Liver (tissue), 9 donors: ENCODE results near the gene ARHGEF28. TPM values are rescaled to one million over a fixed set of nuclear protein-coding genes. Genes with fewer than 3 reads are reported as not detected.

Experiments
- DNase-seq: peaks from one replicate; pipeline ENCODE4 v3.0.0-alpha.2; 2017; ENCODE audit warnings: low spot score
- H3K27ac ChIP-seq, 2 donors: one replicate each; pipeline ENCODE4 v1.7.0; 2013; ENCODE audit warnings: inconsistent platforms in 2 of 2, low read length in 2 of 2, control low read depth in 1 of 2, low read depth in 1 of 2, mild to moderate bottlenecking in 1 of 2
- H3K27me3 ChIP-seq, 4 donors: one replicate each; pipeline versions ENCODE4 v1.6.1 to v1.7.0; 2013; ENCODE audit warnings: low read length in 3 of 4, inconsistent platforms in 1 of 4, mild to moderate bottlenecking in 1 of 4, moderate library complexity in 1 of 4; ENCODE audit not compliant: control insufficient read depth in 4 of 4, insufficient read depth in 4 of 4
- H3K36me3 ChIP-seq, 4 donors: one replicate each; pipeline versions ENCODE4 v1.6.1 to v1.7.0; 2013; ENCODE audit warnings: low read length in 3 of 4, mild to moderate bottlenecking in 3 of 4, low read depth in 1 of 4, moderate library complexity in 1 of 4; ENCODE audit not compliant: control insufficient read depth in 4 of 4, insufficient read depth in 3 of 4
- H3K4me1 ChIP-seq, 4 donors: one replicate each; pipeline versions ENCODE4 v1.6.1 to v1.7.0; 2013; ENCODE audit warnings: low read length in 3 of 4, mild to moderate bottlenecking in 3 of 4, moderate library complexity in 1 of 4; ENCODE audit not compliant: control insufficient read depth in 4 of 4, insufficient read depth in 4 of 4
- H3K4me3 ChIP-seq, 3 donors: one replicate each; pipeline versions ENCODE4 v1.6.1 to v1.7.0; 2013; ENCODE audit warnings: low read length in 3 of 3, control low read depth in 1 of 3, low read depth in 1 of 3, mild to moderate bottlenecking in 1 of 3
- H3K9ac ChIP-seq, 2 donors: one replicate each; pipeline ENCODE4 v1.7.0; 2013; ENCODE audit warnings: low read length in 2 of 2, mild to moderate bottlenecking in 2 of 2, moderate library complexity in 2 of 2, control low read depth in 1 of 2, low read depth in 1 of 2
- H3K9me3 ChIP-seq, 4 donors: one replicate each; pipeline versions ENCODE4 v1.6.1 to v1.7.0; 2013; ENCODE audit warnings: low read length in 3 of 4; ENCODE audit not compliant: control insufficient read depth in 4 of 4
- ATF3 ChIP-seq: IDR thresholded peaks from 2 replicates; pipeline ENCODE4 v1.6.1; 2016; ENCODE audit warnings: antibody characterized with exemption
- EGR1 ChIP-seq, 2 donors: IDR thresholded peaks; 2 replicates each; pipeline ENCODE4 v1.6.1; 2016 to 2018; ENCODE audit warnings: antibody characterized with exemption in 2 of 2, low read depth in 2 of 2
- FOXA1 ChIP-seq: IDR thresholded peaks from 2 replicates; pipeline ENCODE4 v1.6.1; 2016; ENCODE audit warnings: antibody characterized with exemption
- FOXA2 ChIP-seq: IDR thresholded peaks from 2 replicates; pipeline ENCODE4 v1.6.1; 2016; ENCODE audit warnings: antibody characterized with exemption
- GABPA ChIP-seq, 2 donors: IDR thresholded peaks in 1 of 2; conservative IDR thresholded peaks in 1 of 2; 2 replicates each; pipeline ENCODE4 v1.6.1; 2016; ENCODE audit warnings: antibody characterized with exemption in 2 of 2, mild to moderate bottlenecking in 1 of 2, moderate library complexity in 1 of 2
- HNF4A ChIP-seq, 2 donors: conservative IDR thresholded peaks; 2 replicates each; pipeline ENCODE4 v1.6.1; 2016; ENCODE audit warnings: antibody characterized with exemption in 2 of 2, mild to moderate bottlenecking in 2 of 2
- HNF4G ChIP-seq: IDR thresholded peaks from 2 replicates; pipeline ENCODE4 v1.6.1; 2016; ENCODE audit warnings: antibody characterized with exemption
- JUND ChIP-seq, 2 donors: IDR thresholded peaks; 2 replicates each; pipeline ENCODE4 v1.6.1; 2016; ENCODE audit warnings: antibody characterized with exemption in 2 of 2
- MAX ChIP-seq: IDR thresholded peaks from 2 replicates; pipeline ENCODE4 v1.6.1; 2016; ENCODE audit warnings: antibody characterized with exemption
- RAD21 ChIP-seq, 2 donors: IDR thresholded peaks; 2 replicates each; pipeline ENCODE4 v1.6.1; 2016; ENCODE audit warnings: antibody characterized with exemption in 2 of 2, mild to moderate bottlenecking in 2 of 2
- REST ChIP-seq: IDR thresholded peaks from 2 replicates; pipeline ENCODE4 v1.6.1; 2016; ENCODE audit warnings: antibody characterized with exemption, mild to moderate bottlenecking
- RXRA ChIP-seq, 2 donors: IDR thresholded peaks; 2 replicates each; pipeline ENCODE4 v1.6.1; 2017 to 2018; ENCODE audit warnings: antibody characterized with exemption in 2 of 2, mild to moderate bottlenecking in 1 of 2
- SP1 ChIP-seq: IDR thresholded peaks from 2 replicates; pipeline ENCODE4 v1.6.1; 2018; ENCODE audit warnings: antibody characterized with exemption, mild to moderate bottlenecking
- TAF1 ChIP-seq: conservative IDR thresholded peaks from 2 replicates; pipeline ENCODE4 v1.6.1; 2016; ENCODE audit warnings: antibody characterized with exemption, mild to moderate bottlenecking
- YY1 ChIP-seq: IDR thresholded peaks from 2 replicates; pipeline ENCODE4 v1.6.1; 2016; ENCODE audit warnings: antibody characterized with exemption, mild to moderate bottlenecking
- WGBS: extraction: QIAGEN DNeasy Blood & Tissue Kit; methylation state at CpG from one replicate; pipeline ENCODE4 v1.1.7; 2013; 5-methylcytosine and 5-hydroxymethylcytosine counted together
- polyA plus RNA-seq, 2 donors: library from polyadenylated mRNA; stranded (reverse) in 1 of 2; unstranded in 1 of 2; fragments of 200-250 nt in 1 of 2; fragments of >200 nt in 1 of 2; fragmentation: Nextera tagmentation in 1 of 2; extraction: Ambion mirVana in 1 of 2; gene quantifications; one replicate each; pipeline versions ENCODE4 v1.2.1 to v1.2.3, GENCODE V29; 2013 to 2015
- total RNA-seq, 2 donors: library from RNA; depleted of rRNA; stranded (reverse); fragments of >200 nt; gene quantifications; one replicate each; pipeline ENCODE4 v1.2.3, GENCODE V29; 2014
- TF ChIP-seq, protein P1 (sequence below): fragments of 150-350 bp; IDR thresholded peaks from 2 replicates; pipeline ENCODE4 v1.5.1; 2017; ENCODE audit warnings: improper control_type of control experiment, low read depth, low read length; ENCODE audit not compliant: missing input control
- TF ChIP-seq, protein P2 (sequence below): IDR thresholded peaks from 2 replicates; pipeline ENCODE4 v1.6.1; 2016; ENCODE audit warnings: antibody characterized with exemption
- donor health status: healthy.
- donor health status: healthy.
- donor health status: healthy.
- donor health status: healthy.
- donor health status: healthy.

The ARHGEF28 gene
- total and polyA plus RNA-seq, 4 donors = 1.6 to 13.9 (median 3.6) TPM

DNA sequence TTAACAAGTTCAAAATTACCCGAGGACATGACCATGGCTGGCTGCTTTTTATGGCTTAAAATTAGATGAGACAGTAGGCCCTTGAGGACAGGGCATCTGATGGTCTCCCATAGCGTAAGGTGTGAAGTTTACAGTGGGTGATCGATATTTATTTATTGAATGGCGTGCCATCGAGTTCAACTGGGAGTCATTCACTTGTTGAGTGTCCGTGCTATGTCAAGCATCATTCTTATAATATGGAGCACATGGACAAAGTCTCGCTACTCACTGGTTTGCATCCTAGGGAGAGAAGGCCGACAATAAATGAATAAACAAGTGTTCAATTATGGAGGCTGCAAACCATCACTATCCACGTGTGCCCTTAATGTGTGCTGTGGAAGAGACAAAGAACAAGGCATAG, 277.2 kb downstream of the ARHGEF28 start:
- Histone ChIP-seq H3K4me1 (peaks cover 0 to 25% (median 20%) of the 10 kb centered on the region in 4 donors), H3K36me3 (peaks cover 0 to 3% (median 0%) of the 10 kb centered on the region in 4 donors), H3K9ac (no peak overlapping the region), H3K4me3 (no peak overlapping the region), H3K27me3 (no peaks in the 10 kb centered on the region), H3K9me3 (no peaks in the 10 kb centered on the region), H3K27ac (no peak overlapping the region)
- no peak for DNase-seq
- TF ChIP-seq TAF1 = no peak
- 96% methylated on average over 9 of the region's 9 CpGs for WGBS

GRCh38 chr5:73906277-73906676, 280.3 kb downstream of the ARHGEF28 start:
- 96% methylated on average over 3 of the region's 3 CpGs for WGBS
- no peaks in the 10 kb centered on the region for H3K27me3 ChIP-seq
- no peak overlapping the region for H3K4me3 ChIP-seq
- DNase-seq = no peak
- no peak for TF ChIP-seq ATF3
- TF ChIP-seq MAX = no peak
- no peak for TF ChIP-seq YY1
- TF ChIP-seq HNF4G = no peak
- TF ChIP-seq FOXA2 = no peak
- no peak for TF ChIP-seq RXRA (IDR thresholded peaks at IDR 0.05)
- no peak for TF ChIP-seq FOXA1
- TF ChIP-seq SP1 = no peak
- TF ChIP-seq TAF1 = no peak
- TF ChIP-seq EGR1 (IDR thresholded peaks at IDR 0.05; ENCODE audit: low read depth in 2 of 2) = no peak
- TF ChIP-seq RAD21 (IDR thresholded peaks at IDR 0.05) = no peak
- TF ChIP-seq, protein P1, sequence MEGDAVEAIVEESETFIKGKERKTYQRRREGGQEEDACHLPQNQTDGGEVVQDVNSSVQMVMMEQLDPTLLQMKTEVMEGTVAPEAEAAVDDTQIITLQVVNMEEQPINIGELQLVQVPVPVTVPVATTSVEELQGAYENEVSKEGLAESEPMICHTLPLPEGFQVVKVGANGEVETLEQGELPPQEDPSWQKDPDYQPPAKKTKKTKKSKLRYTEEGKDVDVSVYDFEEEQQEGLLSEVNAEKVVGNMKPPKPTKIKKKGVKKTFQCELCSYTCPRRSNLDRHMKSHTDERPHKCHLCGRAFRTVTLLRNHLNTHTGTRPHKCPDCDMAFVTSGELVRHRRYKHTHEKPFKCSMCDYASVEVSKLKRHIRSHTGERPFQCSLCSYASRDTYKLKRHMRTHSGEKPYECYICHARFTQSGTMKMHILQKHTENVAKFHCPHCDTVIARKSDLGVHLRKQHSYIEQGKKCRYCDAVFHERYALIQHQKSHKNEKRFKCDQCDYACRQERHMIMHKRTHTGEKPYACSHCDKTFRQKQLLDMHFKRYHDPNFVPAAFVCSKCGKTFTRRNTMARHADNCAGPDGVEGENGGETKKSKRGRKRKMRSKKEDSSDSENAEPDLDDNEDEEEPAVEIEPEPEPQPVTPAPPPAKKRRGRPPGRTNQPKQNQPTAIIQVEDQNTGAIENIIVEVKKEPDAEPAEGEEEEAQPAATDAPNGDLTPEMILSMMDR = no peak
- TF ChIP-seq JUND (IDR thresholded peaks at IDR 0.05) = no peak
- TF ChIP-seq, protein P2, sequence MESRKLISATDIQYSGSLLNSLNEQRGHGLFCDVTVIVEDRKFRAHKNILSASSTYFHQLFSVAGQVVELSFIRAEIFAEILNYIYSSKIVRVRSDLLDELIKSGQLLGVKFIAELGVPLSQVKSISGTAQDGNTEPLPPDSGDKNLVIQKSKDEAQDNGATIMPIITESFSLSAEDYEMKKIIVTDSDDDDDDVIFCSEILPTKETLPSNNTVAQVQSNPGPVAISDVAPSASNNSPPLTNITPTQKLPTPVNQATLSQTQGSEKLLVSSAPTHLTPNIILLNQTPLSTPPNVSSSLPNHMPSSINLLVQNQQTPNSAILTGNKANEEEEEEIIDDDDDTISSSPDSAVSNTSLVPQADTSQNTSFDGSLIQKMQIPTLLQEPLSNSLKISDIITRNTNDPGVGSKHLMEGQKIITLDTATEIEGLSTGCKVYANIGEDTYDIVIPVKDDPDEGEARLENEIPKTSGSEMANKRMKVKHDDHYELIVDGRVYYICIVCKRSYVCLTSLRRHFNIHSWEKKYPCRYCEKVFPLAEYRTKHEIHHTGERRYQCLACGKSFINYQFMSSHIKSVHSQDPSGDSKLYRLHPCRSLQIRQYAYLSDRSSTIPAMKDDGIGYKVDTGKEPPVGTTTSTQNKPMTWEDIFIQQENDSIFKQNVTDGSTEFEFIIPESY = no peak
- no peak for TF ChIP-seq REST
- TF ChIP-seq HNF4A (conservative IDR thresholded peaks at IDR 0.05) = no peak
- TF ChIP-seq GABPA (IDR thresholded peaks at IDR 0.05 in 1 of 2, conservative IDR thresholded peaks at IDR 0.05 in 1 of 2) = no peak
- no peak overlapping the region for H3K27ac ChIP-seq
- no peaks in the 10 kb centered on the region for H3K9me3 ChIP-seq
- peaks cover 0 to 26% (median 21%) of the 10 kb centered on the region in 4 donors for H3K4me1 ChIP-seq
- H3K36me3 ChIP-seq = peaks cover 0 to 4% (median 0%) of the 10 kb centered on the region in 4 donors
- H3K9ac ChIP-seq = no peak overlapping the region
